ENCODE results near the gene ROBO2.

The ROBO2 gene

DNA sequence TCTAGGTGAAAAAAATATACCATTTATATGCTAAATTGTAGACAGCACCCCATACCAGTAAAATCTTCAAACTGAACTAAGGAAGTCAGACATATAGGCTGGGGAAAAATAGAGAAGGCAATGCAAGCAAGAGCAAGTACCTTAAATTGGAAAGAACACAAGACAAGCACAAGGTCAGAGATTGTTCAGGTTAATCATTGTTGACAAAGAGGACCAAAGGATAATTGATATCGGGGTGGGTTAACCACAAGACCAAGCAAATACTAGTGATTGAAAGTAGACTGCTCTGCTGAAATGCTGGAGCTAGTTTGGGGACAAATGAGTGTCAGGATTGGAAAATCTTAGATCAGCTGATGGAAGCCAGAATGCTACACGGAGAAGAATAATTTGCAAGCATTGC is 499.8 kb downstream of the ROBO2 start:
- TF ChIP-seq, protein P1, sequence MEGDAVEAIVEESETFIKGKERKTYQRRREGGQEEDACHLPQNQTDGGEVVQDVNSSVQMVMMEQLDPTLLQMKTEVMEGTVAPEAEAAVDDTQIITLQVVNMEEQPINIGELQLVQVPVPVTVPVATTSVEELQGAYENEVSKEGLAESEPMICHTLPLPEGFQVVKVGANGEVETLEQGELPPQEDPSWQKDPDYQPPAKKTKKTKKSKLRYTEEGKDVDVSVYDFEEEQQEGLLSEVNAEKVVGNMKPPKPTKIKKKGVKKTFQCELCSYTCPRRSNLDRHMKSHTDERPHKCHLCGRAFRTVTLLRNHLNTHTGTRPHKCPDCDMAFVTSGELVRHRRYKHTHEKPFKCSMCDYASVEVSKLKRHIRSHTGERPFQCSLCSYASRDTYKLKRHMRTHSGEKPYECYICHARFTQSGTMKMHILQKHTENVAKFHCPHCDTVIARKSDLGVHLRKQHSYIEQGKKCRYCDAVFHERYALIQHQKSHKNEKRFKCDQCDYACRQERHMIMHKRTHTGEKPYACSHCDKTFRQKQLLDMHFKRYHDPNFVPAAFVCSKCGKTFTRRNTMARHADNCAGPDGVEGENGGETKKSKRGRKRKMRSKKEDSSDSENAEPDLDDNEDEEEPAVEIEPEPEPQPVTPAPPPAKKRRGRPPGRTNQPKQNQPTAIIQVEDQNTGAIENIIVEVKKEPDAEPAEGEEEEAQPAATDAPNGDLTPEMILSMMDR (IDR thresholded peaks at IDR 0.05) = no peak
- Histone ChIP-seq H3K36me3 (ENCODE audit: control insufficient read depth, insufficient read depth, low read length) (no peaks in the 10 kb centered on the region), H3K27me3 (ENCODE audit: control insufficient read depth, insufficient read depth, low read length) (no peaks in the 10 kb centered on the region), H3K9me3 (ENCODE audit: control insufficient read depth, low read length) (no peaks in the 10 kb centered on the region), H3K9ac (no peak overlapping the region), H3K4me2 (ENCODE audit: low read length) (no peak overlapping the region), H2AFZ (no peak overlapping the region), H3K4me1 (no peaks in the 10 kb centered on the region), H3K4me3 (ENCODE audit: low read depth, low read length) (no peak overlapping the region), H3K27ac (no peak overlapping the region), H3K79me2 (no peaks in the 10 kb centered on the region)

DNA sequence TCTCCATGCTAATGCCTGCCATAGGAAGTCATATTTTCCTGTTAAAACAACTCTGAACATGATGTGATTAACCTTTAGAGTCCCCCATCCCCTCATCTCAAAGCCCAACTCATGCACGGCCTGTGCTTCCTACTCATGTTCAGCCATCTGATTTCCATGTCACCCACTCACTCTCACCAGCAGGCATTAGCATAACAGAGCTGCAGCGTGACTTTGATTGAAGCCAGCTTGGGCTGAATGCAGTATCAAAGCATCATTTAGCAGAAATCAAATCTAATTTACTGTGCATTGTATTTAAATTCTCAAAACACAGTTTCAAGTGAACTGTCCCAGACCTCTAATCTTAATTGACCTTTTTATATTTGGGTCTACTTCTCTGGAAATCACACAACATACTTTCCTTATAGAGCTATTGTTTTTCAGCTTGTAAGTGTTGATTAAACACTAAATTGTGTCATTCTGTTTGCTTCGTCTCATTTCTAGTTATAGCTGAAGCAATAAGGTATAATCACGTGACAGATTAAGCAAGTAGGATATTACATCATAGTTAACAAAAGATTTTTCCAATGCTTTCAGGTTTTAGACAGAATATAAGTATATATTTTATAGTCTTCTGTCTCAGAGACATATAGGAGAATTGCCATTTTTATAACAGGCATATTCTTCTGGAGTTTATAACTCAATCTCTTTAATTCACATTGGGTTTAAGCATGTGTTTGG is 501.5 kb downstream of the ROBO2 start:
- no peaks in the 10 kb centered on the region for H3K9me3 ChIP-seq (ENCODE audit: control insufficient read depth, low read length)
- no peak overlapping the region for H3K9ac ChIP-seq
- H3K79me2 ChIP-seq = no peaks in the 10 kb centered on the region
- TF ChIP-seq, protein P1 (IDR thresholded peaks at IDR 0.05) = no peak
- H3K4me3 ChIP-seq (ENCODE audit: low read depth, low read length) = no peak overlapping the region
- no peak overlapping the region for H3K4me2 ChIP-seq (ENCODE audit: low read length)
- H3K27me3 ChIP-seq (ENCODE audit: control insufficient read depth, insufficient read depth, low read length) = no peaks in the 10 kb centered on the region
- H3K36me3 ChIP-seq (ENCODE audit: control insufficient read depth, insufficient read depth, low read length) = no peaks in the 10 kb centered on the region
- no peak overlapping the region for H2AFZ ChIP-seq
- H3K27ac ChIP-seq = no peak overlapping the region
- H3K4me1 ChIP-seq = no peaks in the 10 kb centered on the region

DNA sequence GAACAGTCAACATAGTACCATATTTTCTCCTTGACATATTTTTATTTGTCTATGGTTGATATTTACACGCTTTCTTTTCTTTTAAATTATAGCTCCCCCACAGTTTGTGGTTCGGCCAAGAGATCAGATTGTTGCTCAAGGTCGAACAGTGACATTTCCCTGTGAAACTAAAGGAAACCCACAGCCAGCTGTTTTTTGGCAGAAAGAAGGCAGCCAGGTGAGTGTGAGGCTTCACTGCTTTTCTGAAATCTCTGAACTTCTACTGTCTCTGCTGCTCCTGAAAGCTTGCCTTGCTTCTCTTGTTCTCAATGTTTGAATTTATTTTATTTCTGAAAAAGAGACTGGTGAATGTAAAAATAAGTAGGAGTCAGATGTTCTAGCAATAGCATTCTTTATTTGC is 506.3 kb downstream of the ROBO2 start:
- H3K4me2 ChIP-seq (ENCODE audit: low read length) = no peak overlapping the region

GRCh38 chr3:77549034-77549433 is 509.1 kb downstream of the ROBO2 start:
- H3K4me1 ChIP-seq = no peaks in the 10 kb centered on the region
- TF ChIP-seq, protein P1 (IDR thresholded peaks at IDR 0.05) = no peak
- H3K9ac ChIP-seq = no peak overlapping the region
- no peak overlapping the region for H3K27ac ChIP-seq
- H3K36me3 ChIP-seq (ENCODE audit: control insufficient read depth, insufficient read depth, low read length) = no peaks in the 10 kb centered on the region
- H3K27me3 ChIP-seq (ENCODE audit: control insufficient read depth, insufficient read depth, low read length) = no peaks in the 10 kb centered on the region
- H3K79me2 ChIP-seq = no peaks in the 10 kb centered on the region
- no peak overlapping the region for H3K4me2 ChIP-seq (ENCODE audit: low read length)
- no peak overlapping the region for H3K4me3 ChIP-seq (ENCODE audit: low read depth, low read length)
- no peaks in the 10 kb centered on the region for H3K9me3 ChIP-seq (ENCODE audit: control insufficient read depth, low read length)
- no peak overlapping the region for H2AFZ ChIP-seq

More for the DNA sequence above, 506.3 kb downstream of the ROBO2 start:
- H3K4me3 ChIP-seq (ENCODE audit: low read depth, low read length) = no peak overlapping the region
- H3K9ac ChIP-seq = no peak overlapping the region
- H3K36me3 ChIP-seq (ENCODE audit: control insufficient read depth, insufficient read depth, low read length) = no peaks in the 10 kb centered on the region
- no peaks in the 10 kb centered on the region for H3K79me2 ChIP-seq
- H3K27ac ChIP-seq = no peak overlapping the region
- no peaks in the 10 kb centered on the region for H3K27me3 ChIP-seq (ENCODE audit: control insufficient read depth, insufficient read depth, low read length)
- no peaks in the 10 kb centered on the region for H3K9me3 ChIP-seq (ENCODE audit: control insufficient read depth, low read length)
- no peak overlapping the region for H2AFZ ChIP-seq
- no peaks in the 10 kb centered on the region for H3K4me1 ChIP-seq
- TF ChIP-seq, protein P1 (IDR thresholded peaks at IDR 0.05) = no peak

GRCh38 chr3:77553240-77553639 is 513.3 kb downstream of the ROBO2 start:
- Histone ChIP-seq H3K27me3 (ENCODE audit: control insufficient read depth, insufficient read depth, low read length) (no peaks in the 10 kb centered on the region), H3K4me1 (no peaks in the 10 kb centered on the region), H3K4me2 (ENCODE audit: low read length) (no peak overlapping the region), H3K27ac (no peak overlapping the region), H3K9me3 (ENCODE audit: control insufficient read depth, low read length) (no peaks in the 10 kb centered on the region), H3K9ac (no peak overlapping the region), H3K36me3 (ENCODE audit: control insufficient read depth, insufficient read depth, low read length) (no peaks in the 10 kb centered on the region), H3K79me2 (no peaks in the 10 kb centered on the region), H3K4me3 (ENCODE audit: low read depth, low read length) (no peak overlapping the region), H2AFZ (no peak overlapping the region)
- TF ChIP-seq, protein P1 (IDR thresholded peaks at IDR 0.05) = no peak
